ENCODE results near the gene CNOT6L.

- TF ChIP-seq POLR2A (IDR thresholded peaks at IDR 0.05) (no peak), CTCF (IDR thresholded peaks at IDR 0.05) (no peak)
Measured at GRCh38 chr4:77715414-77716290, 103.5 kb downstream of the CNOT6L start.

All from tibial nerve (tissue), 3 donors.